Liver (tissue), 9 donors: ENCODE results near the gene RMND5A. TPM values are rescaled to one million over a fixed set of nuclear protein-coding genes. Genes with fewer than 3 reads are reported as not detected.
"Not testable (repeated sequence)": the region's sequence is repeated elsewhere in the genome, so short reads cannot be mapped to it uniquely, and the experiment has no call there.

Experiments
- DNase-seq: peaks from one replicate; pipeline ENCODE4 v3.0.0-alpha.2; 2017; ENCODE audit warnings: low spot score
- H3K27ac ChIP-seq, 2 donors: one replicate each; pipeline ENCODE4 v1.7.0; 2013; ENCODE audit warnings: inconsistent platforms in 2 of 2, low read length in 2 of 2, control low read depth in 1 of 2, low read depth in 1 of 2, mild to moderate bottlenecking in 1 of 2
- H3K27me3 ChIP-seq, 4 donors: one replicate each; pipeline versions ENCODE4 v1.6.1 to v1.7.0; 2013; ENCODE audit warnings: low read length in 3 of 4, inconsistent platforms in 1 of 4, mild to moderate bottlenecking in 1 of 4, moderate library complexity in 1 of 4; ENCODE audit not compliant: control insufficient read depth in 4 of 4, insufficient read depth in 4 of 4
- H3K36me3 ChIP-seq, 4 donors: one replicate each; pipeline versions ENCODE4 v1.6.1 to v1.7.0; 2013; ENCODE audit warnings: low read length in 3 of 4, mild to moderate bottlenecking in 3 of 4, low read depth in 1 of 4, moderate library complexity in 1 of 4; ENCODE audit not compliant: control insufficient read depth in 4 of 4, insufficient read depth in 3 of 4
- H3K4me1 ChIP-seq, 4 donors: one replicate each; pipeline versions ENCODE4 v1.6.1 to v1.7.0; 2013; ENCODE audit warnings: low read length in 3 of 4, mild to moderate bottlenecking in 3 of 4, moderate library complexity in 1 of 4; ENCODE audit not compliant: control insufficient read depth in 4 of 4, insufficient read depth in 4 of 4
- H3K4me3 ChIP-seq, 3 donors: one replicate each; pipeline versions ENCODE4 v1.6.1 to v1.7.0; 2013; ENCODE audit warnings: low read length in 3 of 3, control low read depth in 1 of 3, low read depth in 1 of 3, mild to moderate bottlenecking in 1 of 3
- H3K9ac ChIP-seq, 2 donors: one replicate each; pipeline ENCODE4 v1.7.0; 2013; ENCODE audit warnings: low read length in 2 of 2, mild to moderate bottlenecking in 2 of 2, moderate library complexity in 2 of 2, control low read depth in 1 of 2, low read depth in 1 of 2
- H3K9me3 ChIP-seq, 4 donors: one replicate each; pipeline versions ENCODE4 v1.6.1 to v1.7.0; 2013; ENCODE audit warnings: low read length in 3 of 4; ENCODE audit not compliant: control insufficient read depth in 4 of 4
- EGR1 ChIP-seq, 2 donors: IDR thresholded peaks; 2 replicates each; pipeline ENCODE4 v1.6.1; 2016 to 2018; ENCODE audit warnings: antibody characterized with exemption in 2 of 2, low read depth in 2 of 2
- FOXA2 ChIP-seq: IDR thresholded peaks from 2 replicates; pipeline ENCODE4 v1.6.1; 2016; ENCODE audit warnings: antibody characterized with exemption
- GABPA ChIP-seq, 2 donors: IDR thresholded peaks in 1 of 2; conservative IDR thresholded peaks in 1 of 2; 2 replicates each; pipeline ENCODE4 v1.6.1; 2016; ENCODE audit warnings: antibody characterized with exemption in 2 of 2, mild to moderate bottlenecking in 1 of 2, moderate library complexity in 1 of 2
- HNF4A ChIP-seq, 2 donors: conservative IDR thresholded peaks; 2 replicates each; pipeline ENCODE4 v1.6.1; 2016; ENCODE audit warnings: antibody characterized with exemption in 2 of 2, mild to moderate bottlenecking in 2 of 2
- HNF4G ChIP-seq: IDR thresholded peaks from 2 replicates; pipeline ENCODE4 v1.6.1; 2016; ENCODE audit warnings: antibody characterized with exemption
- JUND ChIP-seq, 2 donors: IDR thresholded peaks; 2 replicates each; pipeline ENCODE4 v1.6.1; 2016; ENCODE audit warnings: antibody characterized with exemption in 2 of 2
- RAD21 ChIP-seq, 2 donors: IDR thresholded peaks; 2 replicates each; pipeline ENCODE4 v1.6.1; 2016; ENCODE audit warnings: antibody characterized with exemption in 2 of 2, mild to moderate bottlenecking in 2 of 2
- REST ChIP-seq: IDR thresholded peaks from 2 replicates; pipeline ENCODE4 v1.6.1; 2016; ENCODE audit warnings: antibody characterized with exemption, mild to moderate bottlenecking
- SP1 ChIP-seq: IDR thresholded peaks from 2 replicates; pipeline ENCODE4 v1.6.1; 2018; ENCODE audit warnings: antibody characterized with exemption, mild to moderate bottlenecking
- TAF1 ChIP-seq: conservative IDR thresholded peaks from 2 replicates; pipeline ENCODE4 v1.6.1; 2016; ENCODE audit warnings: antibody characterized with exemption, mild to moderate bottlenecking
- YY1 ChIP-seq: IDR thresholded peaks from 2 replicates; pipeline ENCODE4 v1.6.1; 2016; ENCODE audit warnings: antibody characterized with exemption, mild to moderate bottlenecking
- WGBS: extraction: QIAGEN DNeasy Blood & Tissue Kit; methylation state at CpG from one replicate; pipeline ENCODE4 v1.1.7; 2013; 5-methylcytosine and 5-hydroxymethylcytosine counted together
- polyA plus RNA-seq, 2 donors: library from polyadenylated mRNA; stranded (reverse) in 1 of 2; unstranded in 1 of 2; fragments of 200-250 nt in 1 of 2; fragments of >200 nt in 1 of 2; fragmentation: Nextera tagmentation in 1 of 2; extraction: Ambion mirVana in 1 of 2; gene quantifications; one replicate each; pipeline versions ENCODE4 v1.2.1 to v1.2.3, GENCODE V29; 2013 to 2015
- total RNA-seq, 2 donors: library from RNA; depleted of rRNA; stranded (reverse); fragments of >200 nt; gene quantifications; one replicate each; pipeline ENCODE4 v1.2.3, GENCODE V29; 2014
- TF ChIP-seq, protein P1 (sequence below): IDR thresholded peaks from 2 replicates; pipeline ENCODE4 v1.6.1; 2016; ENCODE audit warnings: antibody characterized with exemption
- TF ChIP-seq, protein P2 (sequence below): IDR thresholded peaks from 2 replicates; pipeline ENCODE4 v1.6.1; 2016; ENCODE audit warnings: antibody characterized with exemption
- TF ChIP-seq, protein P3 (sequence below): IDR thresholded peaks from 2 replicates; pipeline ENCODE4 v1.6.1; 2016; ENCODE audit warnings: antibody characterized with exemption
- TF ChIP-seq, protein P4 (sequence below): fragments of 150-350 bp; IDR thresholded peaks from 2 replicates; pipeline ENCODE4 v1.5.1; 2017; ENCODE audit warnings: improper control_type of control experiment, low read depth, low read length; ENCODE audit not compliant: missing input control
- donor health status: healthy.
- donor health status: healthy.
- donor health status: healthy.
- donor health status: healthy.
- donor health status: healthy.

The RMND5A gene
- total and polyA plus RNA-seq, 4 donors = 8.8 to 74.5 (median 29.2) TPM

GRCh38 chr2:86706935-86707334, 13.2 kb upstream of the RMND5A start:
- no peak overlapping the region for H3K4me3 ChIP-seq
- no peaks in the 10 kb centered on the region for H3K27me3 ChIP-seq
- H3K36me3 ChIP-seq = no peaks in the 10 kb centered on the region
- H3K9me3 ChIP-seq = no peaks in the 10 kb centered on the region
- TF ChIP-seq TAF1 = no peak
- TF ChIP-seq GABPA (IDR thresholded peaks at IDR 0.05 in 1 of 2, conservative IDR thresholded peaks at IDR 0.05 in 1 of 2) = no peak
- TF ChIP-seq HNF4A (conservative IDR thresholded peaks at IDR 0.05) = no peak
- no peak for TF ChIP-seq EGR1 (IDR thresholded peaks at IDR 0.05; ENCODE audit: low read depth in 2 of 2)
- no peak for TF ChIP-seq FOXA2
- TF ChIP-seq, protein P1, sequence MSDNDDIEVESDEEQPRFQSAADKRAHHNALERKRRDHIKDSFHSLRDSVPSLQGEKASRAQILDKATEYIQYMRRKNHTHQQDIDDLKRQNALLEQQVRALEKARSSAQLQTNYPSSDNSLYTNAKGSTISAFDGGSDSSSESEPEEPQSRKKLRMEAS = no peak
- TF ChIP-seq YY1 = no peak
- no peak for TF ChIP-seq RAD21 (IDR thresholded peaks at IDR 0.05)
- no peak for TF ChIP-seq HNF4G
- TF ChIP-seq, protein P2, sequence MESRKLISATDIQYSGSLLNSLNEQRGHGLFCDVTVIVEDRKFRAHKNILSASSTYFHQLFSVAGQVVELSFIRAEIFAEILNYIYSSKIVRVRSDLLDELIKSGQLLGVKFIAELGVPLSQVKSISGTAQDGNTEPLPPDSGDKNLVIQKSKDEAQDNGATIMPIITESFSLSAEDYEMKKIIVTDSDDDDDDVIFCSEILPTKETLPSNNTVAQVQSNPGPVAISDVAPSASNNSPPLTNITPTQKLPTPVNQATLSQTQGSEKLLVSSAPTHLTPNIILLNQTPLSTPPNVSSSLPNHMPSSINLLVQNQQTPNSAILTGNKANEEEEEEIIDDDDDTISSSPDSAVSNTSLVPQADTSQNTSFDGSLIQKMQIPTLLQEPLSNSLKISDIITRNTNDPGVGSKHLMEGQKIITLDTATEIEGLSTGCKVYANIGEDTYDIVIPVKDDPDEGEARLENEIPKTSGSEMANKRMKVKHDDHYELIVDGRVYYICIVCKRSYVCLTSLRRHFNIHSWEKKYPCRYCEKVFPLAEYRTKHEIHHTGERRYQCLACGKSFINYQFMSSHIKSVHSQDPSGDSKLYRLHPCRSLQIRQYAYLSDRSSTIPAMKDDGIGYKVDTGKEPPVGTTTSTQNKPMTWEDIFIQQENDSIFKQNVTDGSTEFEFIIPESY = no peak
- no peak for TF ChIP-seq SP1
- TF ChIP-seq JUND (IDR thresholded peaks at IDR 0.05) = no peak
- TF ChIP-seq REST = no peak
- TF ChIP-seq, protein P3, sequence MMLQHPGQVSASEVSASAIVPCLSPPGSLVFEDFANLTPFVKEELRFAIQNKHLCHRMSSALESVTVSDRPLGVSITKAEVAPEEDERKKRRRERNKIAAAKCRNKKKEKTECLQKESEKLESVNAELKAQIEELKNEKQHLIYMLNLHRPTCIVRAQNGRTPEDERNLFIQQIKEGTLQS = no peak
- TF ChIP-seq, protein P4, sequence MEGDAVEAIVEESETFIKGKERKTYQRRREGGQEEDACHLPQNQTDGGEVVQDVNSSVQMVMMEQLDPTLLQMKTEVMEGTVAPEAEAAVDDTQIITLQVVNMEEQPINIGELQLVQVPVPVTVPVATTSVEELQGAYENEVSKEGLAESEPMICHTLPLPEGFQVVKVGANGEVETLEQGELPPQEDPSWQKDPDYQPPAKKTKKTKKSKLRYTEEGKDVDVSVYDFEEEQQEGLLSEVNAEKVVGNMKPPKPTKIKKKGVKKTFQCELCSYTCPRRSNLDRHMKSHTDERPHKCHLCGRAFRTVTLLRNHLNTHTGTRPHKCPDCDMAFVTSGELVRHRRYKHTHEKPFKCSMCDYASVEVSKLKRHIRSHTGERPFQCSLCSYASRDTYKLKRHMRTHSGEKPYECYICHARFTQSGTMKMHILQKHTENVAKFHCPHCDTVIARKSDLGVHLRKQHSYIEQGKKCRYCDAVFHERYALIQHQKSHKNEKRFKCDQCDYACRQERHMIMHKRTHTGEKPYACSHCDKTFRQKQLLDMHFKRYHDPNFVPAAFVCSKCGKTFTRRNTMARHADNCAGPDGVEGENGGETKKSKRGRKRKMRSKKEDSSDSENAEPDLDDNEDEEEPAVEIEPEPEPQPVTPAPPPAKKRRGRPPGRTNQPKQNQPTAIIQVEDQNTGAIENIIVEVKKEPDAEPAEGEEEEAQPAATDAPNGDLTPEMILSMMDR = no peak
- H3K4me1 ChIP-seq = no peaks in the 10 kb centered on the region
- no peak overlapping the region for H3K9ac ChIP-seq
- H3K27ac ChIP-seq = no peak overlapping the region
- WGBS = 98% methylated on average over 2 of the region's 2 CpGs
- no peak for DNase-seq

- not testable (repeated sequence) for H3K4me1 ChIP-seq, H3K9me3 ChIP-seq
- WGBS = 89% methylated on average over 4 of the region's 4 CpGs
These were observed 12.0 kb upstream of the RMND5A start for GRCh38 chr2:86708126-86708525.

DNA sequence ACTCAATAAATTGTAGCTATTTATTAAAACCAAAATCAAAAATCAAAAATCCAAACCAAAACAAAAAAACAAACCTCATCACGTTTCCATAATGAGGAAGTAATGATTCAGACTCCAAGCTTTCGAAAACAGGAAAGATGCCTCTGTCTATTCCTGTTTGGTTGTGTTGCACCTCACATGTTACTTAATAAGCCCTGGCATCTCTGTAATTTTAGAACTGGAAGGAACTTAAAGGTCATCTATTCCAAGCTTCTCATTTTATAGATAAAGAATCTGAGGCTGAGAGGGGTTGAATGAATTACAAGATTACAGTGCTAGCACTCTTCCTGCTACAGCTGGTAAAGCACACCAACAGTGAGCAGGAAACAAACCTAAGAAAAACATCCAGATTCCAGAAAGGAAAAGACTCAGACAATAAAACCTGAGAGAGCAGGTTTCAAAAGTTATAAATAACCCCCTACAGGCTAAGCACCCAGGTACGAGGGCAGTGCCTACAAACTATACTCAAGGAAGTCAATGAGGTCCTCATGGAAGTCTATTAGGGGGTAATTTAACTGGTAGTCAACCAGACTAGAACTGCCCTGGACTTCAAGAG, 5.4 kb upstream of the RMND5A start:
- WGBS = 70% methylated on average over 2 of the region's 3 CpGs
- H3K9ac ChIP-seq, H3K27ac ChIP-seq, H3K27me3 ChIP-seq, H3K4me3 ChIP-seq, H3K36me3 ChIP-seq, H3K9me3 ChIP-seq, H3K4me1 ChIP-seq, DNase-seq: not testable (repeated sequence)

More at GRCh38 chr2:86708126-86708525, 12.0 kb upstream of the RMND5A start:
- not testable (repeated sequence) for H3K27me3 ChIP-seq, H3K4me3 ChIP-seq, H3K27ac ChIP-seq, H3K36me3 ChIP-seq, DNase-seq, H3K9ac ChIP-seq

- not testable (repeated sequence) for DNase-seq, H3K27me3 ChIP-seq, H3K4me1 ChIP-seq, H3K9me3 ChIP-seq, H3K36me3 ChIP-seq
- Histone ChIP-seq H3K4me3 (peak overlapping the region in 2 of 3 donors; percentile 23 to 36), H3K27ac (peak overlapping the region; percentile 85 to 88), H3K9ac (peak overlapping the region in 1 of 2 donors; percentile 67)
- 2% methylated on average over 4 of the region's 30 CpGs for WGBS
These were observed 841 bp upstream of the RMND5A start for GRCh38 chr2:86719263-86719636.
